ENCODE results near the gene DGKB.
"Not testable (repeated sequence)": the region's sequence is repeated elsewhere in the genome, so short reads cannot be mapped to it uniquely, and the experiment has no call there.

Gene DGKB

GRCh38 chr7:14570750-14571607 is 331.6 kb downstream of the DGKB start:
- no peak for DNase-seq

- no peak for DNase-seq
Measured at GRCh38 chr7:14552060-14552459, 350.5 kb downstream of the DGKB start.

DNA sequence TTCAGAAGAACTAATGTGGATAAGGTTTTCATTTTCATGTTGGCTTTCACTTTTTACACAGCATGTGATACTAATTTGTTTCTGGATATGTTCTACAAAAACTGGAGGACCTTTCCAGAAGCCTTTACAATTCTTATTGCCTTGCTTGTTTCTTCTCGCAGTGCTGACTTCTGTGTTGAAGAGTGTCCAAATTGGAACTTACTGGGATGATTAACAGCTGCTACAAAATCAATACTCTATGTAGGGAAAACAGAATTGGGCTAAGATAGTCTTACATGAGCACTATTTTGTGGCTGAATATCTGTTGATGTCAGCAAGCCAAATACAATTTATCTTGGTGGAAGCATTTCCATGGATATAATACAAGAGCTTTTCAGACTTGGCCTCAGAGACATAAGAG is 351.2 kb downstream of the DGKB start:
- DNase-seq = no peak

GRCh38 chr7:14542624-14543023 is 359.9 kb downstream of the DGKB start:
- DNase-seq = no peak

DNA sequence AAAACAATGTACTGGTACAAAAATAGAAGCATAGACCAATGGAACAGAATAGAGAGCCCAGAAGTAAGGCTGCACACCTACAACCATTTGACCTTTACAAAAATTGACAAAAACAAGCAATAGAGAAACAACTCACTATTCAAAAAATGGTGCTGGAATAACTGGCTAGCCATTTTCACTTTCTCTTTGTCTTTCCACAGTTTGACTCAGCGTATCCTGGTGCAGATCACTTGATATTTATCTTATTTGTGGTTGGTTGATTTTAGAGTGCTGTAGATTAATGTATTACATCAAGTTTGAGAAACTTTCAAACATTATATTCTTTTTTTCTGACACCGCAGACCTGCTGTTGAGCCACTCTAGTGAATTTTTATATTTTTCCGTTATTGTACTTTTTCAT is 381.4 kb downstream of the DGKB start:
- DNase-seq = no peak

GRCh38 chr7:14510268-14510667 is 392.3 kb downstream of the DGKB start:
- no peak for DNase-seq

DNA sequence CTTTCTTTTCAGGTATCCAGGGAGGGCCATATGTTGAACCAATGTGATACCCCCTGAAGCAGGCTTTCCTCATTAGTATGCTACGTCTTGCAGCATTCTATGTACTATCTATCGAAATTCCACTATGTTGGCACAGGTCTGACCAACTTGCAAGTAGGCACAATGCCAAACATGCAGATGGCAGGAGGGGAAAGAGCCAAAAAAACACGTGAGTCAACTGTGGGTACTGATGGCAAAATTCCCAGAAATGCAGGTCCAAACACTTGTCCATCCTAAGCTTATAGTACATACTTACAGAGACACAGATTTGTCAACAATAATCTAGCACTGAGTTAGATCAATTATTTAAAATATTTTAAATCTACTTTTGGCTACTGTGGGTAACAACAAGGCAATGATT is 394.9 kb downstream of the DGKB start:
- peak; percentile 37 for DNase-seq

- no peak for DNase-seq
Measured at GRCh38 chr7:14505906-14506305, 396.6 kb downstream of the DGKB start.

- peak; percentile 47 for DNase-seq
Measured at GRCh38 chr7:14504134-14504533, 398.4 kb downstream of the DGKB start.

DNA sequence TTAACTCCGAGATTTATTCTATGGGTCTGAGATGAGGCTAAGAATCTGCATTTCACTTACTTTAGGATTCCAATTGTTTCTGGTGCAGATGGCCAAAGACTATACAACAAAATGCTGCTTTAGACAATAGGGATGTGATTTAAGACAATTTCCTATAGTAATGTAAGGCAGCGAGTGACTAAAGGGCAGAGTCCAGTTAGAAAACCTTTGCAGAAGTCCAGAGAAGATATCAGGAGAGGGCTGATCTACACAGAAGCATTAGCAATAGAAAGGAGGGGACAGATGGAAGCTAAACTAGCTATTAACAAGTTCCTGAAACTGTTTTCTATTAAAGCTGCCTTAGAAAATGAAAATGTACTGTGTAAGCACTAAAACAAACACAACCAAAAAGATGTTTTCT is 398.9 kb downstream of the DGKB start:
- no peak for DNase-seq

DNA sequence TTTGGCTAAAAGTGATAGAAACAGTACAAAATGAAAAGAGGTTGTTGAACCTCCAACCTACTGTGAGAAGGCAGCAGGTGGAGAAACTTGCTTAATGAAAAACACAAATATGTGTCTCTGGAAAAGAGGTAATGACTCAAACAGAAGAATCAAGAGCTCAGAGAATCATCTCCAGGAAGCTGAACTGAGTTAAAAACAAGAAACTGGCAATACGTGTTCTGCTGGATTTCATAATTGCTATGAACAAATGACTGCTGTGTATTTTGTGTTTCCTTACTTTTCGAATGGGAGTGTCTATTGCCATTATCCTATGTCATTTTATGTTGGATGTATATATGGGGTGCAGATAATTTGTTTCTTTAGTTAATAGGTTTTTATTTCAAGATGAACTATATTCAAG is 401.1 kb downstream of the DGKB start:
- no peak for DNase-seq

- DNase-seq = no peak
Measured at GRCh38 chr7:14497390-14497789, 405.2 kb downstream of the DGKB start.

GRCh38 chr7:14495633-14496032 is 406.9 kb downstream of the DGKB start:
- no peak for DNase-seq

DNA sequence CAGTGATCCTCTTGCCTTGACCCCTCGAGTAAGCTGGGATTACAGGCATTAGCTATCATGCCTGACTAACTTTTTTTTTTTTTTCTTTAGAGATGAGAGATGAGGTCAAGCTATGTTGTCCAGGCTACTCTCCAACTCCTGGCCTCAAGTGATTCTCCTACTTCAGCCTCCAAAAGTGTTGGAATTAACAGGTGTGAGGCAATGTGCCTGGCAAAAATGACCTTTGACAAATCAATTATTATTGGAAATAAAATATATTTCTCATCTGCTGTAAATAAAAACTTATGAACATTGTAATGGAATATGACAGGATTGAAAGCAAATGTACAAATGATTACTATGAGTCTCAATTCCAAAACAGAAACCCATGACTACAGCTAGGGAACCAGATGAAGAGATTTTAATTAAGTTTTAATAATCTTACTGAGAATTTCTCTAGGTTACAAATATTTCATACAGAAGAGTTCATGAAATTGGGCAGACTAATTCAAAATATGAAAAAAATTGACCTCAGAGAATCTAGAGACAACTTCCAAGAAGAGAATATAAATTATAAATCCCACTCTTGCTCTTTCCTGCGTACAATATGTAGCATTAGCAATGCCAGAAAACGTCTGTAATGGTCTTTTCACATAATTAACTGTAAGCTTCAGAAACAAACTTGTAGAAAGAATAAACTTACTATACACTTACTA is 414.7 kb downstream of the DGKB start:
- DNase-seq = no peak

DNA sequence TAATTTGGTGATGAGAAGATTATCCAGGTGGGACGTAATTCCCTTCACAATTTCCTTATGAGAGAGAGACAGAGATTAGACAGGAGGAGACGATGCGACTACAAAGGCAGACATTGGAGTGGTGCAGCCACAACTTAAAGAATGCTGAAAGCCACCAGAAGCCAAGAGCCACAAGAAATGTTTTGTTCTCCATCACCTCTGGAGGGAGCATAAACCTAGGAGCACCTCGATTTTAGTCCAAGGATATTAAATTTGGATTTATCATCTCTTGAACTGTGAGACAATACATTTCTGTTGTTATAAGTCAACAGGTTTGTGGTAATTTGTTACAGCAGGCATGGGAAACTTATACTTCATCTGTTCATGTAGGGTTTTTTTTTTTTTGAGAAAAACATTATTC is 418.9 kb downstream of the DGKB start:
- DNase-seq = no peak

DNA sequence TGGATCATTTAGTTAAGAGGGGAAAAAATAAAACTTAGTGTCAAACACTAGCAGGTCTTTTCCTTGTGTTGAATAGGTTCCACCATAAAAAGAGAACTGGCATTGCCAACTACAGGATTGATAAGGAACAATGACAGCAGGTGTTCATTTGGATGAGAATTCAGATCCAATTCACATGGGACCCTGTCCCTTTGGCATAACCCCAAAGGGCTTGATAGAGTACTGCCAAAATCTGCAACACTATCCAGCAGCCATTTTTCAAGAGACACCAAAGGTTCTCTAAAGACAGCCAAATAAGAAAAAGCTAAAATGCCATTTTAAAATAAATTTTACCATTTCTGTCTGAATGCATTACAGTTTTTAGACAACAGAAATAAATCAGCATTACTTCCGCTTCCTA is 422.3 kb downstream of the DGKB start:
- no peak for DNase-seq

DNA sequence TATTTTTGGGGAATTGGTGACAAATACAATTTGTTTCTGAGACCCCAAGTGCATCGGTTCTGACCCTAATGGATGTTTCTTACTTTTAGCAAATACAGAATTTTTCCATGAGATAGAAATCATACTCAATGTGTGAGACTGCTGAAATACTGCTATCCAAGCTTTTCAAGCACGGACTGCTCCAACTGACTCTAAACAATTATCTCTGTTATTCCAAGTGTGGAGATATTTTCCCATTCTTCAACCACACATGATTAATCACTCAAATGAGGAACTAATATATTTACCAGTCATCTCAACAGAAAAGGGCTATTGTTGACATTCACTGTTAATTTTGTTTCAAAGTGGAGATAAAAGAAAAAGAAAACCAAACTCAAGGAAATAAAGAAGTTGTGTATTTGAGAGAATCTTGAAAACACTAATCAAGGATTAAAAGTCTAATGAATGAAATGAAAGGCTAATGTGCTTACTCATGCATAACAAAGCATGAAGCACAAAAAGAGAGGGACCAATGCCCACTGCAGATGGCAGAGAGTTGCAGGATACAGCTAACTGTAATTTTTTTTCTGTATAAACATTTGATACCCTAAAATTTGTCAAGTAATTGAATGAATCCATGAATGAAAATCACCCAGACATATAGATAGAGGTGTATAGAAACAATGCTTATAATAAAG is 423.6 kb downstream of the DGKB start:
- no peak for DNase-seq

- not testable (repeated sequence) for DNase-seq
Measured at GRCh38 chr7:14461716-14462115, 440.8 kb downstream of the DGKB start.

GRCh38 chr7:14458846-14459245 is 443.7 kb downstream of the DGKB start:
- not testable (repeated sequence) for DNase-seq

- peak; percentile 54 for DNase-seq
Measured at GRCh38 chr7:14457568-14458453, 444.7 kb downstream of the DGKB start.

GRCh38 chr7:14449291-14449690 is 453.3 kb downstream of the DGKB start:
- no peak for DNase-seq

DNA sequence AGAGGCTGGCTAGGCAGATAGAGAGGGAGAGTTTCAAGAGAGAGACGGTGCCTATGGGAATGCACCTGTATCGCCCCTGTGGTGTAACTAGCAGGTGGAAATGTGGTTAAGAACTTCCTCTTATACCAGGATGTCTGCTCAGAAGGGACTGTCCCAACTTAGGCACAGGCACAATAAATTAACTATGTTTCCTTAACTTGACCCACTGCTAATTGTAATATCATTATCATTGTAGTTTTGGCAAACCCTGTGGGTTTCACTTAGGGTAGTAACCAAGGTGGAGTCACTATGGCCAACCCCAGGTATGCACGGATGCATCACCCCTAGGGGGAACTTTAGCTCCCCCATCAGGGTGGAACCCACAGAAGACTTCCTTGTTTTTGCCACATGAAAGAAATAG is 455.7 kb downstream of the DGKB start:
- no peak for DNase-seq

DNA sequence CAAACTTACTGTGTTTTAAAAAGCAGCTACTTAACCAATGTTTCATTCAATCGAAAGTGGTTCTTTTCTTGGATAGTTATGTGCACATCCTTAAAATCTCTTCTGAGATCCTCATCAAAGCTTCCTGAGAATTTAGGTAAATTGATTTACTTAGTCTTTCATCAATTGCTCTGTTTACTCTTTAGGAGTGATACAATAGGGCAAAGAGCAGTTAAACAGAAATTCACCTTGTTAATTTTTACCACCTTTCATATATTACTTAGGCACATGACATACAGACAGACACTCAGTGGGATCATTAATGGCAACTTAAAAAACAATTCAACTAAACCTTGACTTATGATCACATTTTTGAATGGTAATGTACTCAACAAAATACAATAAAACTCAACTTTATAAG is 456.3 kb downstream of the DGKB start:
- DNase-seq = no peak

Measured in NCI-H774 (cell line).